Measurements from ENCODE around the gene DLX4. TPM values are rescaled to one million over a fixed set of nuclear protein-coding genes. Genes with fewer than 3 reads are reported as not detected.

DLX4 gene
- total RNA-seq, 1 experiment from 2014 or later = not detected

DNA sequence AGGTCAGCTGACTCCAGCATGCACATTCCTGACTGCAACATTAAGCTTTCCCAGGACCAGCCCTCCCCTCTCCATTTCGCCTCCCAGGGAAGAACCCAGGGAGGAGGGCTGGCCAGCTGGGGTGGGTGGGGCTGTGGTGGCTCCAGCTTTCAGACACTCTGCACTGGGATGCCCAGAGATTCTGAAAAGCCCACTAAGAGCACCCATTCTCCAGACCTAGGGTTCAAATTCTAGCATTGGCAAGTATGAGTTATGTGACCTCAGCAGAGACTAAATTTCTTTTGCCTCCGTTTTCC, 18.2 kb downstream of the DLX4 start:
- DNase-seq (ENCODE audit: low read depth) = no peak

GRCh38 chr17:49987681-49988441, 18.9 kb downstream of the DLX4 start:
- DNase-seq (ENCODE audit: low read depth) = peak; percentile 41

DNA sequence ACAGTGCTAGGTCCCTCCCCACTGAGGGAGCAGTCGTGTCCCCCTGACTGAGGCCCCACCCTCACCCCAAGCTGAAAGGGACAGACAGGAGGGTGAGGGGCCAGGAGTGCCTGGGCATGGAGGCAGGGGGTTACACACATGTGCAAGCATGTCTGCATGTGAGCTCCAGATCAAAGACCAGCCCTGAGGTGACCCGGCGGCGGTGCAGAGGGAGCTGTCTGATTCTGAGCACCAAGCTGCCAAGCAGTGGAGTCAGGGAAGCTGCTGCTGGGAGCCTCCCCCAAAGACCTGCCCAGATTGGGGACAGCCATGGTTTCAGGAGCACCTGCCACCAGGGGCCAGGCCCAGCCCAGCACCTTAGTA, 20.5 kb downstream of the DLX4 start:
- no peak for DNase-seq (ENCODE audit: low read depth)

DNA sequence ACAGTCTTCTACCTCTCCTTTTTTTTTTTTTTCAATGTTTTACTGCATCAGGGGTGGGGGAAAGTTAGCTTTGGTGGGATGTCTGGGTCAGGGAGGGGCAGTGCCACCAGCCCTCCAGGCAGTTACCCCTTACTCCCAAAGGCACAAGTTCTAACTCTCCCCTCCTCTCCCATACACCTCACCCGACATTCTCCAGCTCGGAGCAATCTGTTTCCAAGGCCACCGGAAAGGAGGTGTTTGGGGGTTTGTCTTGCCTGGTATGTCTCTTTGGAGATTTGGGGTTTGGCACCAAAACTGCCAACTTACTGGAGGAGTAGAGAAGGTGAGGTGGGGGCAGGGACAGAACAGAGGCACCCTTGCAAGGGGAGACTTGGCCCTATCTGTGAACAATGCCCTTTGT, 21.3 kb downstream of the DLX4 start:
- no peak for DNase-seq (ENCODE audit: low read depth)

DNA sequence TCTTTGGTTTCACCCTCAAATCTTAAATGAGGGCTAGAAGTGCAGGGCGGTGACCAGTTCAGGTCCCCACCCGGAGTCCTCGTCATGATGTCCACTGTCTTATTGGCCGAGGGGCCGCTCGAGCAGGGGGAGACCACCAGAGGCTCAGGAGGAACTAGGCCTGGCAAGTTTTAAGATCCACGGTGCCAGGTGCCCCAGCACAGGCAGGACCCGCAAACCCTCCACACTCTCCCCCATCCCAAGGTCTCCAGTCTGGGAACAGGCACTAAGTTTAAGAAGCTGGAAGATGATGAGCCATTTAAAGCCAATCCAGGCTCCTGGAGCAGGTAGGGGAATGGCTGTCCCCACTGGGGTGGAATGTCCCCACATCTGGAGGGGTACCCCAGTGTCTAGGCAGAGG, 21.9 kb downstream of the DLX4 start:
- no peak for DNase-seq (ENCODE audit: low read depth)

- DNase-seq (ENCODE audit: low read depth) = no peak
Observed at GRCh38 chr17:49991409-49991808, 22.4 kb downstream of the DLX4 start.

DNA sequence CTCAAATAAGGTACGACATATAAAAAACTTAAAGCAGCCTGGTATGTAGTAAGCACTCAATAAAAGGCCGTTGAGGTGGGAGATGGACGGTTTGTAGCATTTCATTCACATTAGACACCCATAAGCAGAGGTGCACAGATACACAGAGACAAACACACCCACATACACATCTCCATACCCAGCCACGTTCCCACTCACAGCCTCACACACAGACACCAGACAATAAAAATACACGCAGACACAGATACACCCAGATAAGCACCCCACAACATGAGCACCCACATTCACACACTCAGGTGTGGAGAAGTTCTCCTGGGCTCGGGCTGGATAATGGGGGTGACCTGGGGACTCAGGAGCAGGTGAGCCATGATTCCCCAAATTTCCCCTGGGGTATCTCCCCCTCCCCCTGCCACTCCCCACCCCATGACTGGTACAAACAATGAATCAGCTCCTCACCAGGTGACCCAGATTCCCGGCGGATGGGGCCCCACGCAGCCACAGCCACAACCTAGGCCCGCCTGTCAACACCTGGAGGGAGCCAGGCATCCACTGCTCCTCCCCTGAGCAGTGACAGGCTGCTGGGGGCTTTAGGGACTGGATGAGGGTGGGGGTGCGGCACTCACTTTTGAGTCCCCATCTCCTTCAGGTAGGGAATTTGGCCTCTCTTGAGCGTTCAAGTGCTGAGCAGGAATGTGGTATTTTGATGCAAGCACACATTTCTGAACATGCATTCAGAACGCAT, 23.4 kb downstream of the DLX4 start:
- no peak for DNase-seq (ENCODE audit: low read depth)

DNA sequence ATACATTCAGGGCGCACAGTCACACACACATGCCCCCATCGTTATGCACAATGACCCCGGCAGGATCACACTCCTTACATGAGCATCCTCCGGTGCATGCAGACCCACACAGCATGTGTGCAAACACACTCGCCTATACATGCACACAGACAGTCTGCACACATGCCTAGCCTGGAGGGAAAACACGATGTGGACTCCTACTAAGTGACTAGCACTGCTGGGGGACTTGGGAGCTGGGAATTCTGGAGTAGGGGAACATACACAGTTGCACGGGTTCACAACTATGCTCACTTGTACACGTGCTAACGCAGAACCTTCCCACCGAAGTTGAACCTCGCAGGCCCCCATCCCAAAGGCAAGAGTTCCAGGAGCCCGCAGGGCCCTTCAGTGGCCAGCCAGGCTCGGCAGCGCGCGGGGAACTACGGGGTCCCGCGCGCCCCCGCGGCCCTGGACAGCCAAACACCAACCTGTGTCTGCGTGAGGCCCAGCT, 24.0 kb downstream of the DLX4 start:
- DNase-seq (ENCODE audit: low read depth) = no peak

GRCh38 chr17:49993423-49994060, 24.6 kb downstream of the DLX4 start:
- no peak for DNase-seq (ENCODE audit: low read depth)

- DNase-seq (ENCODE audit: low read depth) = no peak
Observed at GRCh38 chr17:49994085-49995054, 25.4 kb downstream of the DLX4 start.

DNA sequence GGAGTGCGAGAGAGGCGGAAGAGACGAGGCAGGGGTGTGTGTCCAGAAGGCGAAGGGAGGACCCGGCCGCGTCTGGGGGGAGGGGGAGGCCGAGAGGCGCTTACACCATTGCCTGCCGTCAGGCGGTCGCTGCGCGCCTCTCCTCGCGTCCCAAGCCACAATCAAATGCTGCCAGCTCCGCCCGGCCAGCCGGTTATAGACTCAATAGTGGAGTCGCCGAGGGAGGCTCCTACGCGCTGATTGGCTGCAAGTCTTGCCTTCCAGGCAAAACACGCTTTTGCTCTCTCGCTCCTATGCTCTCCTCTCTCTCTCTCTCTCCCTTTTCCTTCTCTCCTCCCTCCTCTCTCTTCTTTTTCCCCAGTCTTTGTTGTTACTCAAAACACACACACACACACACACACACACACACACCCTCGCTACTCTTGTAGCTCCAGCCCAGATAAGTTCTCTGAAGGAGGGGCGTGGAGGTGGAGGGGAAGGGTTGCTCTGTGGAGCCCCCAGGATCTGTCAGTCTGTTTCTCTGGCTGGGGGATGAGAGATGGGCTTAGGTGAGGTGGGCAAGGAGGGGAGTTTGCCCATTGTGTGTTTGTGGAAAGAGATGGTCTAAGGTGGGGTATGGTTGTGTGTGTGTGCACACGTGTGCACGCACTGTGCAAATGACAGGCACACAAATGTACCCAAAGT, 26.2 kb downstream of the DLX4 start, which contains the start of gene DLX3:
DLX3 (minus strand) TSS at position 170 of the 684 bp plus-strand sequence. CDS start 226 bp downstream, outside the sequence.
- peak; percentile 74 for DNase-seq (ENCODE audit: low read depth)

- DNase-seq (ENCODE audit: low read depth) = no peak
Observed at GRCh38 chr17:49996121-49996494, 27.1 kb downstream of the DLX4 start.

DNA sequence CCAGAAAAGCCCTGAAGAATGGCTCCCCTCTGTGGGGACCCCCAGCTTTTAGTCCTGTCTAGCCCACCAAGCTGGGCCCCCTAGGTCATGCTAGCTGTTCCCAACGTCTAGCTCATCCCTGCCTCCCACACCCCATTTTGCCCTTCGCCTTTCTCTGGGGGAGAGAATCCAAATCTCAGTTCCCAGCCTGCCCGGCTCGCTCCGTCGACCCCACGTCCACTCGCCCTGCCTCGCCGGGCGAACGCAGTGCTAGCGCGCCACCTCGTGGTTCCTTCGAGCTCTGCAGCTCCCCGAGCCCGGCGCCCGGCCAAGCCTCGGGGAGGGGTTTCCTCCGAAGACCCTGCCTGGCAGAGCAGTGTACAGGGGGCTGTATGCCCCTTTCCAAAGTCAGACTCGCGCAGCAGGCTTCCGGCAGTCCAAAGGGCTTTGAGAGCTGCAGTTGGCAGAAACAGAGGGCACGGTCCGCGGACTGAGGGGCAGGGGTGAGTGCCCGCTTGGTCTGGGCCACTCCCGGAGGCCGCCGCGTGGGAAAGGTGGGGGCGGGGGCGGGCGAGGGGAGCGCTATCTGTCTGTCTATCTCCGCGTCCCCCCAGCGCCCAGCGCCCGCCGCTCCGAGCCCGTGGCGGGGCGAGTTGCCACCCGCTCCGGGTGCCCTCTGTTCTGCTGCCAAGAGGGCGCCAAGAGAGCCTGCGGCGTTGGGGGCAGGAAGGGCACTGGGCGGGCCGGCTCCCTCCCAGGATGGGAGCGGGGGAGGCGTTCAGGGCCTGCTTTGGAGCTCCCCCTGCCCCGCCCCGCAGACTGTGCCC, 27.7 kb downstream of the DLX4 start:
- DNase-seq (ENCODE audit: low read depth) = peak; percentile 18

DNA sequence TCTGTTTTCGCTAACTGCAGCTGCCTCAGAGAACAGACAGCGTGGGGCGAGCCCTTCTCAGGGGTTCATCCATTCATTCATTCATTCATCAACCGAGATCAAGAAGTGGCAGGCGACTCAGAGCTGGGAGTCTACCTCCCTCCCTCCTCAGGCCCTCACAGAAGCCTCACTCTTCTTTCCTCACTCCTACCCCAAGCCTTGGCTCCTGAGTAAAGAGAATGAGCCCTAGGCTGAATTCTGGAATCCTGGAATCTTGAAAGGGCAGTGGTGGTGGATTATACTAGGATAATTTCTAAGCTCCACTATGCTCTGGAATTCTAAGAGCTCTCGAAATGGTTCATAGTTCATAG, 28.3 kb downstream of the DLX4 start:
- DNase-seq (ENCODE audit: low read depth) = no peak

DNA sequence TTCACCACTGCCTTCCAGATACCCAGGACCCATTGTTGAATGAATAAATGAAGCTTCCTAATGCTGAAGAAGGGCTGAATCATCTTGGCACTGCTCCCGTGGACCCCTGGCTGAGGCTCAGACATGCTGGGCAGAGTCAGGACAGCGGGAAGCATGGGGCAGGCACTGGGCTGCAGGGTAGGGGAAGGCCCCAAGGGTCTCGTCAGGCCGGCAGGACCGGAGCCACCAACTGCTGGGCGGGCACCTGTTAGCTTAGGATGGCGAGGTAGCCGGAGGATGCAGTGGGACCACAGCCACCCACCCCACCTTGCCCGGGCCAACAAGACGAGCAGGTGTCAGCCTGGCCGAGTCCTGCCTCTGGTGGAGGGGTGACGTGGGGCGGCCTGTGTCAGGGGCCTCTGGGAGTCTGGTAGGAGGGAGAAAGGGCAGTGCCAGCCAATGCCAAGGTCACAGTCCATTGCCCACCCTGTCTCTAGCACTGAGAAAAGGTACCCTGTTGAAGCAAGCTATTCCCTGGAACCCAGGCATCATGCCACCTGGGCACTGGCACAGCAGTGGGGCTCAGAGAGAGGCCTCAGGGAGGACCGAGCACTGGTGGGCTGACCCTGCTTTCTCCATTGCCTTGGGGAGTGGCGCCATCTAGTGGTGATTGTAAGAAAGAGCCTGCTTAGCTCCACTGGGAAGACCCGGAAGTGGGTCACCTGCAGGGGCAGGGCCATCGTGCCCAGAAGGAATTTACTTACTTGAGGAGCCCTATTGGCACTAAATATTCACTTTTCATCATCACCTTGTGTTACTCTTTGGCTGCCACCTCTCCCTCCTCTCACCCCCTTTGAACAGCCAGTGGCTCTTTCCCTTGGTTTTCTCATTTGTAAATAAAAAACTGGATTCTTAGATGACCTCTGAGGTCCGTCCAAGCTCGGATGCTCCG, 29.0 kb downstream of the DLX4 start:
- peak; percentile 73 for DNase-seq (ENCODE audit: low read depth)

- DNase-seq (ENCODE audit: low read depth) = no peak
Observed at GRCh38 chr17:49998836-49999511, 30.0 kb downstream of the DLX4 start.

DNA sequence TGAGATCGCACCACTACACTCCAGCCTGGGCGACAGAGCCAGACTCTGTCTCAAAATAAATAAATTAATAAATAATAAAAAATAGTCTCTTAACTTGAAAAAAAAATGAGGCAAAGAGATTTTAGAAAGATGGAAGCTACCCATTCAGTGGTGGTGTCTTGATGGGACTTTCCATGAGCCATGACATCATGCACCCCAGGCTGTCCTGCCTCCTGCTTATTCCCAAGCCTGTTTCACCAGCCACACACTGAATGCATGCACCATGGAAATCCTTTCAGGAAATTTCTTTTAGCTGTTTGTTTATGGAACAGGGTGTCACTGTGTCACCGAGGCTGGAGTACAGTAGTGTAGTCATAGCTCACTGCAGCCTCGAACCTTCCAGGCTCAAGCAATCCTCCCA, 34.9 kb downstream of the DLX4 start:
- DNase-seq (ENCODE audit: low read depth) = no peak

DNA sequence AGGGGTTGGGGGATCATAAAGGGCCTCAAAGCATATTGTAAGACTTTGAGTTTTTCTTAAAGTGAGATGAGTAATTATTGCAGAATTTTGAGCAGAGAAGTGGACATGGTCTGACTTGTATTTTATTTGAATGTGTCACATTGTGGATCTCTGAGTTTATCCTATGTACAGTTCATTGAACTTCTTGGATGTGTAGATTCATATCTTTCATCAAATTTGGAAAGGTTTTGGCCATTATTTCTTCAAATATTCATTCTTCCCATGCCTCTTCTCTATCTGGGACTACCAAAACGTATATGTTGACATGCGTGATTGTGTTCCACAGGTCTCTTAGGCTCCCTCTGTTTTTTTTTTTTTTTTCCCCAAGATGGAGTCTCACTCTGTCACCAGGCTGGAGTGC, 40.3 kb downstream of the DLX4 start:
- DNase-seq (ENCODE audit: low read depth) = no peak

DNA sequence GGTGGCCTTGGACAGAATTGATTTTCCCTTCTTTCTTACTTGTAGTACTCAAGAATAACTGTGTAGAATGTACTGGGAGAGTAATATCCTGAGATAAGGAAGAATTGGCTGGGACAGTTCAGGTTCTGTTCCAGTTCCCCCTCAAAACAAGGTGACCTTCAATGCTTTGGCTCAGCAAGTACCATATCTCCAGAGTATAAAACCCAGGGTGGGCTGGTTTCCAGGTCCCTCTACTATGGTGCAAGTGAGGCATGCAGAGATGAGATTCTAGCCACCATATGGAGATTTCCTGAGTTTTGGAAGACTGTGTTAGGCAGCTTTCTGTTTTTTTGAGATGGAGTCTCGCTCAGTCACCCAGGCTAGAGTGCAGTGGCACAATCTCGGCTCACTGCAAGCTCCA, 44.1 kb downstream of the DLX4 start:
- no peak for DNase-seq (ENCODE audit: low read depth)

Data from RPMI7951 (cell line).